Stimulated activated CD8-positive, alpha-beta memory T cell treated with anti-CD3 and anti-CD28 coated beads, Interleukin-7, amount 100 ng/mL, for 48 hours (primary cell): ENCODE results near the gene COL4A4.

Experiments
- DNase-seq, 2 donors: peaks; one replicate each; pipeline ENCODE4 v3.0.0-alpha.2; 2020; ENCODE audit warnings: low read depth in 1 of 2; ENCODE audit errors: extremely low read depth in 1 of 2

Gene COL4A4

DNA sequence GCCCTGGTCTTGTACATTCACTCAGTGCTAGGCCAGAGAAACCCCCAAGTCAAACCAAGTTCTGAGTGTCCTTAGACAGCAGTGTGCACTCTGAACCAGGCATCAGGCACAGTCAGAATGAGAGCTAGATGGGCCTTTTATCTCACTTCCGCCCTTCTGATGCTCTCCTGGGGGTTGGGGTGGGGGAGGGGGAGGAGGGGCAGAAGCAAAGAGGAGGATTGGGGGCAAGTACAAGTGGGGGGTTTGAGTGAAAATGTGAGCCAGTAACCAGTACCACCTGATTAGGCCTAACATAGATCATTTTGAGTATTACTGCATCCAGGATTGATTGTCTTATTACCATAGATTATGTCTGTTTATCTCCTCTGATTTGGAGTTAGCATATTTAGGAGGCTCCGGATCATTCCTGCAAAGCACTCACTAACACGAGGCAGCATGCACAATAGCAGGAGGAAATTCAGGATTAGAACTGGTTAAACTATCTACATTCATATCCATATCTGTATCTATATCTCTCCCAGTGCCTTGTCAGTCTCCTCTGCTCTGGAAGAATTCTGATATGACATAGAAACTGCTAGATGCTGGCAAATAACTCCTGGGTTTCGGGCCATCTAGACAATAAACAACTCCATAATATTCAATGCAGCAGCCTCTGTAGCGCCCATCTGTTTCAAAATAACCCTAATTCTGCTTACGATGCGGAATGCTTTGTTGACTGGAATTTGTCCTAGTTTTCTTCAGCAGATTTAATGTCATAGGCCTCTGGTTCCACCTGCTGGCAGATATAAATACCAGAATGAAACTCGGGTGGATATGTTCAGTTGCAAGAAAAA, 179.0 kb downstream of the COL4A4 start:
- peak in 1 of 2 donors; percentile 16 for DNase-seq

DNA sequence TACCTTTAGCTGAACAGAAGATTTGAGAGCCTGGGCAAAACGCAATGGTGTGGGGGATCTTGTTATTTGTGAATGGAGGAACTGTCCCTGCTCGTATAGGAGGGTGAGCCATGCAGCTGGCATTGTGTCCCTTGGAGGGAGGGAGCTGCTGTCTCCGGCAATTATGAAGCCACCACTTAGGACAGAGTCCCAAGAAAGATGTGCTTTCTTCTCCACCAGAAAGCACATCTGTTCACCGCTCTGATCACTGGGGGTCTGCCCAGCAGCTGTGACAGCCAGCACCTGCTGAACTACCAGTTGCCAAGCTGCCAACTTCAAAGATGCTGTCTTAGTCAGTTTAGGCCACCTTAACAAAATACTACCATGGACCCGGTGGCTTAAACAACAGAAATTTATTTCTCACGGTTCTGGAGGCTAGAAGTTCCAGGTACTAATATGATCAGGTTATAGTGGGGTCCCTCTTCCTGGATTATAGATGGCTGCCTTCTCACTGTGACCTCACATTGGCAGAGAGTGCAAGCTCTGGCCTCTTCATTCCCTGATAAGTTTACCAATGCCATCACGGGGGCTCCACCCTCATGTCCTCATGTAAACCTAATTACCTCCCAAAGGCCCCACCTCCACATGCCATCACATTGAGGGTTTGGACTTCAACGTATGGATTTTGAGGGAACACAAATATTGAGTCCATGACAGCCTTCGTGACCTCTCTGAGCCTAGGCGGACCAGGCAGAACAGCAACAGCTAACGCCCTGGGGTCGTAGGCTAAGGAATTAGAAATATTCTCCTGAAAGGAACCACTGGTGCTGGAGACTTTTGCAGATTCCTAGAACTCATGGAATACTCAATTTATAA, 179.9 kb downstream of the COL4A4 start:
- no peak for DNase-seq

DNA sequence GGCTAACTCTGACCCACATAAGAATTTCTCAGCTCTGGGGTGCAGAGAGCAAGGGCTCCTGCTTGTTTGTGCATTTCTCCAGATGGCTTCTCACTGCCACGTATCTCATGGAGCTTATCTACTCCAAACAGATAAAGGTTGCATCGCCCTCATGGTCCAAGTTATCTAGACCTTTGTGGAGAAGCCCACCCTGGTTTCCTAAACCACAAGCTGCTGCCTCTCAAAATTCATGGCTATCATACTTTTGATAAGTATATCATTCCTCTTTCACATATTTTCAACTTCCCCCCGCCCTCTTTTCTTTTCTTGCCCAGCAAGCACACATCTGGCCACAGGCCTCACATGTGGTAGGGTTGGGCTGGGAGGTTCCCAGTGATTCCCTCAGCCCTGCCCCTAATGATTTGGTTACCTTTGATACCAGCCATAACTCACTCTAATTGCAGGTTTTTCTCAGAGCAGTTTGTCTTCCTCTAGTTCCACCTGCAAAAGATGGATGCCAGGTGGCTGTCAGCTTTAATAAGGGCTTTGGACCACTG, 182.1 kb downstream of the COL4A4 start:
- no peak for DNase-seq

DNA sequence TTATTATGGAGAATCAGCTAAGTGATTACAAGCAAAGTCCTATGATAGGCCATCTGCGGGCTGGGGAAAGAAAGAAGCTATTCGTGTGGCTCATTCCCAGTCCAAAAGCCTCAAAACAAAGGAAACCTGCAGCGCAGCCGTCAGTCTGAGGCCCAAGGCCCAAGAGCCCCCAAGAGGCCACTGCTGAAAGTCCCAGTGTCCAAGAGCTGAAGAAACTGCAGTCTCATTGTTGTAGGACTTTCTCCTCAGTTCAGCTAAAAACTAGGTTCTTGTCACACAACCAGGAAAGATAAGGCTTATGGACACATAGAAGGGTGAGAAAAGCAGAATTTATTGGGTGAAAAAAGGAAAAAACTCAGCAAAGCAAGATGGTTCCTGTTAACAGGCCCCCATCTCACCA, 185.0 kb downstream of the COL4A4 start:
- DNase-seq: no peak

DNA sequence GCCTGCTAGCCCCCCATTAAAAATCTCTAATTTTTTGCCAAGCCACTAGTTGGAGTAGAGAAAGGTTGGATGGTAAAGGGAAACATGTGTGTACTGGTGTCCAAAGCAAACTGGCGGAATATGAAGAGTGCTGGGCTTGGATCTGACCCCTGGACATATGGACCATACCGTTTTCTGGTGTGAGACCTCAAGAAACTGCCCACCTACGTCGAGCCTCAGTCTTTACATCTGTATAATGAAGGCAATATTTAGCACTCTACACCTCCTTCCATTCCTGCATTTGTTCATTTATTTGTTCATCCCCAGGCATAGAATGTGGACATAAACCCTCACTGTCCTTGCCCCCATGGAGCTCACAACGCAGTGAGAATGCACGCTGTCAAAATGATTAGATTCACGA, 185.7 kb downstream of the COL4A4 start:
- DNase-seq: no peak

DNA sequence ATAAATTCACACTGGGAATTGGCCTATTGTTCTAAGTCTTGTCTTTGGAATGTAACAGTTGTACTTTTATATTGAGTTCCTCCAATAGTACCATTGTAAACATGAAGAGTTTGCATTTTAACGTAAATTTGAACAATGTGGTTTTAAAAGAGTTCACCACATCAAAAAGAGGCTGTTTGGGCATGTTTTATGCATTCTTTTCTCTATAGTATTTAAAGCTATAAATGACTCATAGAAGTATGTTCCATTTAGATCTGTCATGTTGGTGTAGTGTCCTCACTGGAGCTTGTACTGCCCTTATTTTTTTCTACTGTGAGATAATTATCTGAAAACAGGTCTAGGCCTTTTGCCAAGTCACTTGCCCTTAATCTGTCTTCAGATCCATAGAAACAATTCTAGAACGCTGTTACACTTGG, 186.2 kb downstream of the COL4A4 start:
- DNase-seq: no peak

DNA sequence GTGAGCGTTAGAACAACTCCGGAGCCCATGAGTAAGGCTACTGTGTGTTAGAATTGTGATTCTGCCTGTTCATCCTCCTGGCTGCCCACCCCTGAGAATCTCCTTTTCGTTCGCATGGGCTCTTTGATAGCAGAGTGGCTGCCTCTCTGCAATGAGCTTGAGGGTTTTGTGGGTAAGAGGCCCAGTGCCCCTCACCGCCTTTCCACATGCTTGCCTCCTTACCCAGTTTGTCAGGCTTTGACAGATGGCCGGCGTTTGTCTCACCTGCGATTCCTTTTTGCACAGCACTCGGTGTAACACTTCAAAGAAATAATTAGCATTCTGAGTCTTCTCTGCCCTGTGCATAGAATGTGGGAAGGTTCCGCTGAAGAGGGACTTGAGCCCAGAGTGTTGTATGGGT, 190.2 kb downstream of the COL4A4 start:
- DNase-seq: no peak

DNA sequence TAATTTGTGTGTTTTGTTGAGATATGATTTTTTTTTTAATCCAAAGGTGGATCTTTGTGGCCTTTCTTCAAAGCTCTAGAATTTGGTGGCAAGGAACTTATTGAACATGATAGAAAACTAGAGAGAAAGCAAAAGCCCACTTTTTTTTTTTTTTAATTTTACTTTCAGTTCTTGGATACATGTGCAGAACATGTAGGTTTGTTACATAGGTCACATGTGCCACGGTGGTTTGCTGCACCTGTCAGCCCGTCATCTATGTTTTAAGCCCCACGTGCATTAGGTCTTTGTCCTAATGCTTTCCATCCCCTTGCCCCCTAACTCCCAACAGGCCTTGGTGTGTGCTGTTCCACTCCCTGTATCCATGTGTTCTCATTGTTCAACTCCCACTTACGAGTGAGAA, 192.2 kb downstream of the COL4A4 start:
- no peak for DNase-seq

DNA sequence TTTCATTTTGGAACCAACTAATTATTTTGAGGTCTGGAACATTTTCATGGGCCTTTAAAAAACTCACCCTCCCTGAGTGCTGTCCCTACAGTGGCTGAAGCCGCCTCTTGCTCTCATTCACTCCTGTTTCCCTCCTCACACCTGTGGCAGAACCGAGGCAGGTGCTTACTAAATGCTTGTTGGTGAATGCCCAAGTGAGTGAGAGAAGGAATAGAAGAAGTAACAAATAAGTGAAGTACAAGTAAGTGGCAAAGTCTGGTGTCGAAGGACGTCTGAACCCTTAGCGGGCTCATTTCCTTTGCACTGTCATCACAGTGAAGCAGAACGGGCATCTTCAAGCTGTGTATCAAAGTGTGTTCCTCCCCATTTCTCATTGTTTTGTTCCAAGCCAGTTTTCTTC, 192.9 kb downstream of the COL4A4 start:
- DNase-seq: no peak

DNA sequence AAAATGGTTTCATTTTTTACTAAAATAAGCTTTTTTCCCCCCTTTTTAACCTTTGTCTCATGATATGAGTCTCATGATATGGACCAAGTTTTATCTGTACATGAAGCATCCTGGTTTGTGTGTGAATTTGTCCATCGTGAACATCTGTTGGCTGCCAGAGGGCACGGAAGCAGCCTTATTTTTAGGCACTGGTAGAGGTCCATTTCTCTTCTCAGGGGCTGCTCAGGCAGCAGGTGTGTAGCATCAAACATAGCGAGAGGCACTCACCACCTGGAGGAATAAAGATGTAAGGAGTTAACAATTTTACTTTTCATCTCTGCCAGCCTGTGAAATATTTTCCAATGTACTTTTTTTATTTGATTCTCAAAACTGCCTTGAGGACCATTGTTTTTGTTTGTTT, 193.6 kb downstream of the COL4A4 start:
- DNase-seq: no peak

DNA sequence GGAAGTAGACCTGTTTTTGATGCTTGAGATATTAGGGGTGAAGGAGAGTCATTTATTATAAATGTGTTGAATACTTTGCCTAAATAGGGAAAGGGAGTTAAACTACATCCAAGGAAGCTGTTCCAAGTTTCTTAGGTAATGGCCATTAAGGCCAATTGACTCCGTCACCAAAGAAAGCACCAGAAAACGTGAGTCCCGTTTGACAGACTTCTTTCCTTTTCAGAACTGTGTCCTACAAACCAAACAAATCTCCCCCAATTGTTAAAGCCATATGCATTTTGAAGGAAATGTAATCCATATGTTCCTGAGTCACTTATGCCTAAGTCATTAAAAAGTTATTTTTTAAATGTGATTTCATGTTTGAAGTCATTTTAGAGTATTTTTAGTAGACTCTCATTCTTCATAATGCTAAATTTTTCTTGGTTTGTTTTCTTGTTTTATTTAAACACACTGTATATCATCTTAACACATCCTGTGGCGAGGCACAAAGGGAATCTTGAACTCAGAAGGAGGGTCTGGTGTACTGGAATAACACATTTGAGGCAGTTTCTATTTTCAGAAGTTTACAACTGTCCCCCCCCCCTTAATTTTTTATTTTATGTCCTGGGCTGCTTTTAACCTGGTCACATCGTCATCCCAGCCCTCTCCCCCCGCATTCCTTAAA, 194.5 kb downstream of the COL4A4 start:
- no peak for DNase-seq

DNA sequence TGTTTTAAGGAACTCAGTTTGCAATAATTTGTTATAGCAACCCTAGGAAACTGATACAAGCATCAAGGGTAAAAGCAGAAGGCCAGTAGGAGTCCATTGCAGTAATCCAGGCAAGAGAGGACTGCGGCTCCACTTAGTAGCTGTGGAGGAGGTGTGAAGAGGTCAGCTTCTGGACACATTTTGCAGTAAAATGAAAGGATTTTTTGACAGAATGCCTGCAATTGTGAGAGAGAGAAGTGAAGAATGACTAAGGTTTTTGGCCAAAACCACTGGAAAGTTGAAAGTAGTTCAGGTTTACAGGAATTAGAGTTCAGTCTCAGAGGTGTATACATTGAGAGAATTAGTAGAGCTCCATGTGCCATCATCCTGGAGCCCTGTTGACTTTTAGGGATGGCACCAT, 198.6 kb downstream of the COL4A4 start:
- no peak for DNase-seq

DNA sequence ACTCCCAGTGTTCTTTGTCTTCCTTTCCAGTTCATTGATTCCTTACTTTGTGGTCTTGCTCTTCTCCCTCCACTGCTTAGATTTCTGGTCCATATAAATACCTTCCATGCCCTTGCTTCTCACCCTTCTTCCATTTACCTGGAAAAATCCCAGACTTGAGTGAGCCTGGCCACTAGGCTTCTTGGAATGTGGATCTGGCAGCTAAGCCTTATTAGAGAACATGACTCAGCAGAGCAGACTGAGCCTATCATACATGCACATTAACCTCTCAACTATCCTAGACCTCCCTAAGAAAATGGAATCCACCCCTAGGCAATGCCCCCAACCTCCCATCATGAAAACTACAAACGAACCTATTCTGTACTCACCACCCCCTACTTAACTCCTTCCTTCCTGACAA, 200.5 kb downstream of the COL4A4 start:
- DNase-seq: no peak

DNA sequence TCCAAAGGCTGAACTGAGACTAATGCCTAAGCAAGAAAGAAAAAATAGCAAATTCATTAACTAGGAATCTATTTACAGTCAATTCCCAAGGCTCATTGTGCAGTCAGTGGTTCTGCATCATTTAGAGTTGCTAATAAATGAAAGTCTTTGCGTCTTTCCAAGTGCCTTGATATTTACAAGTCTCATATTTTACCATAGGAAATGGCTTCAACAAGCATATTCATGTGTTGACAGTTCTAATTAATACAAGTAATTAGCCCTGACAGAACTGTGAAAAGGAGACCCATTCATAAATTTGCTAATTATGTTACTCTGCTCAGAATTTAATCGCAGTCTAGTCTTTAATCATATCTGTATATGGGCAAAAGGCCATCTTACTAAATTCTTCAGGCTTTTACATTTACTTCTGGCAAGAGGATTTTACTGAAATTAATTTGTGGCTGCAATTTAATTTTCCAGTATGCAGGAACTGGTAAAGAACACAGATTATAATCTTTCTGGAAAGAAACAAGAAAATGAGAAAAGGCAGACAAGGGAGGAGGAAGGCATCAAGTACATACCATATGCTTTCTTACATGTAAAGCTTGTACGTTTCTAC, 201.7 kb downstream of the COL4A4 start:
- DNase-seq: no peak

DNA sequence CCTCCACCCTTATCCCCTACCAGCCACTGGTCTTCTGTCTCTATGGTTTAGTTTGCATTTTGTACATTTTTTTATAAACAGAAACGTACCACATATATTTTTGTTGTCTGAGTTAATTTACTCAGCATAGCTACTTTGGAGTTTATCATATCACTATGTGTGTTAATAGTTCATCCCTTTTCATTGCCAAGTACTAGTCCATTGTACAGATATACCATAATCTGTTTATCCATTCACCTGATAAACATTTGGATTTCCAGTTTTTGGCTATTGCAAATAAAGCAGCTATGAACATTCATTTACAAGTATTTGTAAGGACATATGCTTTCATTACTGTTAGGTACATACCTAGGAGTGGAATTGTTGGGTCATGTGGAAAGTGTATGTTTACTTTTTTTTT, 204.6 kb downstream of the COL4A4 start:
- DNase-seq: no peak

DNA sequence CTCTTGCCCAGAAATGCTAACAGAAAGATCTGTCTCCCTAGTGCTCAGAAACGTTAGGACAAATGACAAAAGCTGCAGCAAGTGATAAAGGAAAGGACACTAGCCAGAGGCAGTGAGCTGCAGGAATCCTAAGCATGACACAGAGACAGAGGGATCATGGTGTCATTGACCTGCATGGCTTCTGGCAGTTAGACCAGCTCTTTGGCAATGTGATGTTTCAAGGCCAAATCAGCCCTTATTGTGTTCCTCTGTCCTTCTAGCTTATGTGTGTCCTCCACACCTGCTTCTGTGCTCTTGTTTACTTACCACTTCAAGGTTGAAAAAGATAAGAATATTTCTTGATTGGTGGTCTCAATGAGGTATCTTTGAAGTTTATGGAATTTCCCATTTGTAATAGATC, 207.3 kb downstream of the COL4A4 start:
- no peak for DNase-seq

DNA sequence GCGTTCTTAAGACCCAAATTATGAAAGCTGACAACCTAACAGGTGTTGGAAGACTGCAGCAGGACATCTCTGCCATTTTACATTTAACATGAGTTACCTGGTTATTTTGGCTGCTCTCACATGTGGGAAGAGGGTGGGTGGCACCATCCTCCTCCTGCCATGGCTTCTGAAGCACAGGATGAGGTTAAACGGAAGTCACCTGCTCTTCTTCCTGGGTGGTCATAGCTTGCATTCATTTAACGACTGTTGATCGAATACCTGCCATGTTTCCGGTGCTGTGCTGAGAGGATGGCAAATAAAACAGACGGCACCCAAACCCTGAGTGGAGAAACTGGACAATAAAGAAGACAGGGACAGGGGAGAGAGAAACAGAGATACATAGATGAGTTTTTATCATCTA, 210.2 kb downstream of the COL4A4 start:
- DNase-seq: no peak

DNA sequence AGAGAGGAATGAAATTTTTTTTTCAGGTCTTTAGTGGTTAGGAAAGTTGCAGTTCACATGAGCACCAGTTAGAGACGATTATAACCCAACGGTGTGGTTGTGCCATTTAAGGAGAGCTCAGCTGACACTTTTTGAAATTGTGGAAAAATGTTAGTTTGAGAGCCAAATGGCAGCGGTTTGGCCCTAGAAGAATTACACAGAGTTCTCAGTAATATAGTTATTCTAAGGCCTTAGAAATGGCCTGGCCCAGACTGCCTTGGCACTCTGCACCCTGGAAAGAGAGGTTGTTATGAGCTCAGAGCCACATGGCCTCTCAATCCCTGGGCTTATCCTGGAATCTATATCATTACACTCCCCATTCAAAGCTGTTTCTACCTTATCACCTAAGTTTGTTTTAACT, 210.8 kb downstream of the COL4A4 start:
- DNase-seq: no peak
